ENCODE results near the gene FKBP15. TPM values are rescaled to one million over a fixed set of nuclear protein-coding genes. Genes with fewer than 3 reads are reported as not detected.
"Not testable (repeated sequence)": the region's sequence is repeated elsewhere in the genome, so short reads cannot be mapped to it uniquely, and the experiment has no call there.

FKBP15 gene
- polyA plus RNA-seq, 1 of the 3 experiments (the other 2 are of a cell fraction) = 13.9 TPM

DNA sequence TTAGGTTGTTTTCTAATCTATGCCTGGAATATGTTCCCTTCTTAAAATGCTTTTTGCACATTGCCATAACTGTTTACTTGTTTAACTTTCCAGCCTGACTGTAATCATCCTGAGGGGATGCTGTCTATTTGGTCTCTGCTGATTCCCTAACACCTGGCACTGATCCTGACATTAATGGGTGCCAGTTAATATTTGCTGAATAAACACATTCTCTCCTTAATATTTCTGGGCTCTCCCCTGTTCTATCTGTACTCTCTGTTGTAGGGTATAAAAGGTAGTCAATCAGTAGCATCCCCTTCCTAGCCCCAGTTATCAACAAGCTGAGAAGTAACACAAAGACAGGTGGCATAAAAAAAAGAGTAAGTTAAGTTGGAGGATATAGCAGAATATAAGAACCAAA is 91.6 kb downstream of the FKBP15 start:
- H2AFZ ChIP-seq (ENCODE audit: low read depth) = no peak overlapping the region
- H3K36me3 ChIP-seq (replicated peaks in 1 of 2; ENCODE audit: control insufficient read depth in 1 of 2, insufficient read depth in 2 of 2, low read length in 1 of 2) = no peaks in the 10 kb centered on the region
- no peak overlapping the region for H3K4me2 ChIP-seq
- DNase-seq = no peak
- no peaks in the 10 kb centered on the region for H3K9me3 ChIP-seq
- H3K79me2 ChIP-seq (ENCODE audit: insufficient read depth) = no peaks in the 10 kb centered on the region
- H3K4me1 ChIP-seq (ENCODE audit: control insufficient read depth in 1 of 2, insufficient read depth in 2 of 2, low read depth in 1 of 2, low read length in 1 of 2) = no peaks in the 10 kb centered on the region
- H3K9me2 ChIP-seq = no peaks in the 10 kb centered on the region
- H3K9ac ChIP-seq = no peak overlapping the region
- no peak overlapping the region for H3K27ac ChIP-seq (ENCODE audit: low read depth in 2 of 2, low read length in 1 of 2)
- ChIA-PET CTCF (no interaction called here), POLR2A (no interaction called here)
- H4K20me1 ChIP-seq (ENCODE audit: insufficient read depth) = no peaks in the 10 kb centered on the region
- H3K27me3 ChIP-seq (ENCODE audit: insufficient read depth) = no peaks in the 10 kb centered on the region; the same call in 1 of the 2 replicates
- no peak overlapping the region for H3K4me3 ChIP-seq (ENCODE audit: low read depth in 2 of 2, low read length in 1 of 2)
- H3F3A ChIP-seq (replicated peaks; ENCODE audit: insufficient read depth) = no peaks in the 10 kb centered on the region
- TF ChIP-seq, protein P1, sequence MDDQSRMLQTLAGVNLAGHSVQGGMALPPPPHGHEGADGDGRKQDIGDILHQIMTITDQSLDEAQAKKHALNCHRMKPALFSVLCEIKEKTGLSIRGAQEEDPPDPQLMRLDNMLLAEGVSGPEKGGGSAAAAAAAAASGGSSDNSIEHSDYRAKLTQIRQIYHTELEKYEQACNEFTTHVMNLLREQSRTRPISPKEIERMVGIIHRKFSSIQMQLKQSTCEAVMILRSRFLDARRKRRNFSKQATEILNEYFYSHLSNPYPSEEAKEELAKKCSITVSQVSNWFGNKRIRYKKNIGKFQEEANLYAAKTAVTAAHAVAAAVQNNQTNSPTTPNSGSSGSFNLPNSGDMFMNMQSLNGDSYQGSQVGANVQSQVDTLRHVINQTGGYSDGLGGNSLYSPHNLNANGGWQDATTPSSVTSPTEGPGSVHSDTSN (IDR thresholded peaks at IDR 0.05) = no peak
- TF ChIP-seq SMC3 (IDR thresholded peaks at IDR 0.05; ENCODE audit: low read depth, low read length) = no peak
- no peak for TF ChIP-seq GATA2 (CRISPR knock-in tag; IDR thresholded peaks at IDR 0.05)
- TF ChIP-seq EP300 (IDR thresholded peaks at IDR 0.05; ENCODE audit: borderline replicate concordance in 1 of 2, low read depth in 1 of 2, low read length in 1 of 2) = no peak
- TF ChIP-seq NFIC (IDR thresholded peaks at IDR 0.05; ENCODE audit: borderline replicate concordance) = no peak
- no peak for TF ChIP-seq CTCF (IDR thresholded peaks at IDR 0.05)
- TF ChIP-seq EZH2phosphoT487 (IDR thresholded peaks at IDR 0.05; ENCODE audit: borderline replicate concordance, low read depth) = no peak
- TF ChIP-seq RAD21 (IDR thresholded peaks at IDR 0.05; ENCODE audit: low read length) = no peak
- TF ChIP-seq, protein P2, sequence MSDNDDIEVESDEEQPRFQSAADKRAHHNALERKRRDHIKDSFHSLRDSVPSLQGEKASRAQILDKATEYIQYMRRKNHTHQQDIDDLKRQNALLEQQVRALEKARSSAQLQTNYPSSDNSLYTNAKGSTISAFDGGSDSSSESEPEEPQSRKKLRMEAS (IDR thresholded peaks at IDR 0.05; ENCODE audit: low read depth) = no peak
- no peak for TF ChIP-seq RXRA (IDR thresholded peaks at IDR 0.05; ENCODE audit: borderline replicate concordance, low read depth)
- no peak for TF ChIP-seq SIN3A (IDR thresholded peaks at IDR 0.05; ENCODE audit: borderline replicate concordance, low read depth, low read length)
- no peak for TF ChIP-seq FOSL2 (IDR thresholded peaks at IDR 0.05; ENCODE audit: borderline replicate concordance, low read depth)

- no peak for TF ChIP-seq JUND (IDR thresholded peaks at IDR 0.05)
- TF ChIP-seq, protein P3, sequence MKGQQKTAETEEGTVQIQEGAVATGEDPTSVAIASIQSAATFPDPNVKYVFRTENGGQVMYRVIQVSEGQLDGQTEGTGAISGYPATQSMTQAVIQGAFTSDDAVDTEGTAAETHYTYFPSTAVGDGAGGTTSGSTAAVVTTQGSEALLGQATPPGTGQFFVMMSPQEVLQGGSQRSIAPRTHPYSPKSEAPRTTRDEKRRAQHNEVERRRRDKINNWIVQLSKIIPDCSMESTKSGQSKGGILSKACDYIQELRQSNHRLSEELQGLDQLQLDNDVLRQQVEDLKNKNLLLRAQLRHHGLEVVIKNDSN (IDR thresholded peaks at IDR 0.05; ENCODE audit: borderline replicate concordance, low read depth) = no peak
- TF ChIP-seq GABPA (IDR thresholded peaks at IDR 0.05; ENCODE audit: low read depth) = no peak
- no peak for TF ChIP-seq FOXM1 (IDR thresholded peaks at IDR 0.05; ENCODE audit: low read depth)
- TF ChIP-seq NRF1 (IDR thresholded peaks at IDR 0.05; ENCODE audit: low read depth, low read length) = no peak
- no peak for TF ChIP-seq SIN3A (IDR thresholded peaks at IDR 0.05; ENCODE audit: borderline replicate concordance, low read depth, low read length)
- no peak overlapping the region for H3K4me3 ChIP-seq (ENCODE audit: low read depth in 2 of 2, low read length in 1 of 2)
- no peak for DNase-seq
- no peaks in the 10 kb centered on the region for H3K9me2 ChIP-seq
- ChIA-PET POLR2A (no interaction called here), CTCF (interaction anchor here (1.5 kb wide), 1 partner anchor 13 kb away, joined by 8 read pairs; no protein-coding TSS in a partner anchor)
- no peak overlapping the region for H2AFZ ChIP-seq (ENCODE audit: low read depth)
- H3K27ac ChIP-seq (ENCODE audit: low read depth in 2 of 2, low read length in 1 of 2) = no peak overlapping the region
- 17% methylated on average over 4 of the region's 4 CpGs for WGBS (ENCODE audit: low lambda C conversion rate)
- H3K9me3 ChIP-seq = no peaks in the 10 kb centered on the region
- no peak overlapping the region for H3K4me2 ChIP-seq
- no peaks in the 10 kb centered on the region; the same call in 1 of the 2 replicates for H3K27me3 ChIP-seq (ENCODE audit: insufficient read depth)
- no peaks in the 10 kb centered on the region for H3K79me2 ChIP-seq (ENCODE audit: insufficient read depth)
- no peaks in the 10 kb centered on the region for H3K36me3 ChIP-seq (replicated peaks in 1 of 2; ENCODE audit: control insufficient read depth in 1 of 2, insufficient read depth in 2 of 2, low read length in 1 of 2)
- no peaks in the 10 kb centered on the region for H3F3A ChIP-seq (replicated peaks; ENCODE audit: insufficient read depth)
- H4K20me1 ChIP-seq (ENCODE audit: insufficient read depth) = no peaks in the 10 kb centered on the region
- H3K4me1 ChIP-seq (ENCODE audit: control insufficient read depth in 1 of 2, insufficient read depth in 2 of 2, low read depth in 1 of 2, low read length in 1 of 2) = no peaks in the 10 kb centered on the region
- no peak overlapping the region for H3K9ac ChIP-seq
Measured at GRCh38 chr9:113125386-113126035, 95.6 kb downstream of the FKBP15 start.

GRCh38 chr9:113118829-113119228 is 102.2 kb downstream of the FKBP15 start:
- H2AFZ ChIP-seq (ENCODE audit: low read depth); H3K27ac ChIP-seq (ENCODE audit: low read depth in 2 of 2, low read length in 1 of 2); H3K9ac ChIP-seq; H3K9me2 ChIP-seq; H3K36me3 ChIP-seq (replicated peaks in 1 of 2; ENCODE audit: control insufficient read depth in 1 of 2, insufficient read depth in 2 of 2, low read length in 1 of 2); DNase-seq; POLR2A ChIA-PET; H3K27me3 ChIP-seq (ENCODE audit: insufficient read depth); H3K4me2 ChIP-seq; H3K4me3 ChIP-seq (ENCODE audit: low read depth in 2 of 2, low read length in 1 of 2); H4K20me1 ChIP-seq (ENCODE audit: insufficient read depth); H3K9me3 ChIP-seq; H3K79me2 ChIP-seq (ENCODE audit: insufficient read depth); H3K4me1 ChIP-seq (ENCODE audit: control insufficient read depth in 1 of 2, insufficient read depth in 2 of 2, low read depth in 1 of 2, low read length in 1 of 2); H3F3A ChIP-seq (replicated peaks; ENCODE audit: insufficient read depth): not testable (repeated sequence)
- CTCF ChIA-PET = interaction anchor here (1.0 to 1.6 kb wide), 2 partner anchors 12 to 155 kb away, joined by 4 read pairs; no protein-coding TSS in a partner anchor
- no CpG with 5 or more reads among the region's 6 CpGs for WGBS (ENCODE audit: low lambda C conversion rate)

Measured in SK-N-SH (cell line).